SK-N-SH treated with all-trans-retinoic acid at 6 μM for 48 hours (cell line): Measurements from ENCODE around the gene ZFYVE19.
A peak's percentile ranks its signal among the peaks of the same experiment; 100 is the strongest.
"Not testable (repeated sequence)": the region's sequence is repeated elsewhere in the genome, so short reads cannot be mapped to it uniquely, and the experiment has no call there.

Experiments used
- ATAC-seq: fragments of 200-7000 bp; cut with Tn5 transposase; 3 replicates; pipeline ENCODE4 v1.9.1; 2020; ENCODE audit warnings: mild to moderate bottlenecking, moderate library complexity
- ARNTL ChIP-seq: fragments of 450-650 bp; formaldehyde crosslinking; IDR thresholded peaks from 2 replicates; pipeline ENCODE4 v1.5.0; 2020; ENCODE audit warnings: low read depth, mild to moderate bottlenecking, moderate library complexity, borderline replicate concordance
- CREB5 ChIP-seq: fragments of 250-450 bp; sonication (Bioruptor Pico); IDR thresholded peaks from 2 replicates; pipeline ENCODE4 v1.5.1; 2020; ENCODE audit warnings: low read depth, mild to moderate bottlenecking, moderate library complexity
- CSDC2 ChIP-seq: fragments of 250-450 bp; sonication (Bioruptor Pico); IDR thresholded peaks from 2 replicates; pipeline ENCODE4 v1.5.0; 2020; ENCODE audit warnings: mild to moderate bottlenecking, moderate library complexity
- ESRRG ChIP-seq: fragments of 250-450 bp; sonication (Bioruptor Pico); IDR thresholded peaks from 2 replicates; pipeline ENCODE4 v1.6.1; 2021; ENCODE audit warnings: mild to moderate bottlenecking
- GLIS3 ChIP-seq: fragments of 250-450 bp; sonication (Bioruptor Pico); IDR thresholded peaks from 2 replicates; pipeline ENCODE4 v1.5.0; 2020; ENCODE audit warnings: mild to moderate bottlenecking, moderate library complexity
- ISL1 ChIP-seq: fragments of 250-450 bp; sonication (Bioruptor Pico); IDR thresholded peaks from 2 replicates; pipeline ENCODE4 v2.1.2; 2022; ENCODE audit warnings: mild to moderate bottlenecking, moderate library complexity
- OSR1 ChIP-seq: fragments of 250-450 bp; sonication (Bioruptor Pico); IDR thresholded peaks from 2 replicates; pipeline ENCODE4 v1.8.0; 2022; ENCODE audit warnings: moderate library complexity, mild to moderate bottlenecking, inconsistent platforms
- PATZ1 ChIP-seq: fragments of 250-450 bp; sonication (Bioruptor Pico); IDR thresholded peaks from 2 replicates; pipeline ENCODE4 v1.8.0; 2020; ENCODE audit warnings: mild to moderate bottlenecking, moderate library complexity, borderline replicate concordance
- POU6F1 ChIP-seq: fragments of 250-450 bp; sonication (Bioruptor Pico); IDR thresholded peaks from 2 replicates; pipeline ENCODE4 v1.8.0; 2021; ENCODE audit warnings: low read depth, mild to moderate bottlenecking, moderate library complexity, borderline replicate concordance
- SNAI2 ChIP-seq: fragments of 250-450 bp; sonication (Bioruptor Pico); IDR thresholded peaks from 2 replicates; pipeline ENCODE4 v1.5.0; 2020; ENCODE audit warnings: mild to moderate bottlenecking, moderate library complexity
- TCF4 ChIP-seq: fragments of 250-450 bp; sonication (Bioruptor Pico); IDR thresholded peaks from 2 replicates; pipeline ENCODE4 v1.8.0; 2021; ENCODE audit warnings: mild to moderate bottlenecking, moderate library complexity, borderline replicate concordance
- TOX ChIP-seq: fragments of 250-450 bp; sonication (Bioruptor Pico); IDR thresholded peaks from 2 replicates; pipeline ENCODE4 v1.8.0; 2021; ENCODE audit warnings: mild to moderate bottlenecking, moderate library complexity, borderline replicate concordance
- TSHZ2 ChIP-seq: fragments of 250-450 bp; sonication (Bioruptor Pico); IDR thresholded peaks from 2 replicates; pipeline ENCODE4 v1.5.0; 2020; ENCODE audit warnings: mild to moderate bottlenecking, moderate library complexity
- ZC3H10 ChIP-seq: fragments of 250-450 bp; sonication (Bioruptor Pico); IDR thresholded peaks from 2 replicates; pipeline ENCODE4 v1.5.1; 2021; ENCODE audit warnings: mild to moderate bottlenecking, moderate library complexity
- ZFP3 ChIP-seq: fragments of 250-450 bp; sonication (Bioruptor Pico); IDR thresholded peaks from 2 replicates; pipeline ENCODE4 v1.5.0; 2020; ENCODE audit warnings: mild to moderate bottlenecking, moderate library complexity
- ZNF565 ChIP-seq: fragments of 450-650 bp; formaldehyde crosslinking; conservative IDR thresholded peaks from 2 replicates; pipeline ENCODE4 v1.5.0; 2020; ENCODE audit warnings: low read depth, mild to moderate bottlenecking, moderate library complexity
- ZNF8 ChIP-seq: fragments of 450-650 bp; formaldehyde crosslinking; IDR thresholded peaks from 2 replicates; pipeline ENCODE4 v1.5.0; 2020; ENCODE audit warnings: mild to moderate bottlenecking, moderate library complexity

Gene ZFYVE19

GRCh38 chr15:40858706-40859105 is 51.8 kb downstream of the ZFYVE19 start:
- TF ChIP-seq ZNF8 (no peak), ISL1 (no peak), CREB5 (CRISPR knock-in tag) (no peak), TOX (CRISPR knock-in tag) (no peak)
- TF ChIP-seq, all 23 proteins: peak for 0

GRCh38 chr15:40859206-40859851 is 52.4 kb downstream of the ZFYVE19 start:
- peak; percentile 91 for ATAC-seq
- TF ChIP-seq CSDC2 (CRISPR knock-in tag) (no peak), ZFP3 (no peak), OSR1 (CRISPR knock-in tag) (no peak), TSHZ2 (CRISPR knock-in tag) (no peak), TCF4 (CRISPR knock-in tag) (no peak), ZC3H10 (CRISPR knock-in tag) (no peak), PATZ1 (CRISPR knock-in tag) (no peak), SNAI2 (CRISPR knock-in tag) (no peak), ZNF565 (CRISPR knock-in tag) (no peak), ARNTL (CRISPR knock-in tag) (no peak), GLIS3 (CRISPR knock-in tag) (no peak), TOX (CRISPR knock-in tag) (no peak)

More at GRCh38 chr15:40858706-40859105, 51.8 kb downstream of the ZFYVE19 start:
- no peak for ATAC-seq

- not testable (repeated sequence) for ATAC-seq
These were observed 54.3 kb downstream of the ZFYVE19 start for GRCh38 chr15:40861147-40861546.

GRCh38 chr15:40863660-40864270 is 56.9 kb downstream of the ZFYVE19 start:
- no peak for ATAC-seq
- no peak for TF ChIP-seq POU6F1 (CRISPR knock-in tag)
- TF ChIP-seq ZFP3: no peak
- no peak for TF ChIP-seq TOX (CRISPR knock-in tag)
- TF ChIP-seq ESRRG (CRISPR knock-in tag): no peak
